Thoracic aorta (tissue), 2 donors: Measurements from ENCODE around the gene IDI1. TPM values are rescaled to one million over a fixed set of nuclear protein-coding genes. Genes with fewer than 3 reads are reported as not detected.

Experiments used
- ATAC-seq: fragments of 150-250 bp; one replicate; pipeline ENCODE4 v1.8.0; 2017; ENCODE audit warnings: low read depth; ENCODE audit not compliant: insufficient number of reproducible peaks, low FRiP score
- DNase-seq: peaks from one replicate; pipeline ENCODE4 v3.0.0-alpha.2; 2020; ENCODE audit warnings: low spot score
- H3K27ac ChIP-seq, 2 donors: fragments of 200-600 bp; sonication (generic); 1 replicate in 1 of 2; 2 replicates in 1 of 2; pipeline ENCODE4 v1.5.1; 2016; ENCODE audit warnings: mild to moderate bottlenecking in 2 of 2, moderate library complexity in 2 of 2
- H3K27me3 ChIP-seq: fragments of 200-600 bp; sonication (generic); replicated peaks from 2 replicates; pipeline ENCODE4 v1.6.0; 2016; ENCODE audit warnings: mild to moderate bottlenecking; ENCODE audit not compliant: insufficient read depth
- H3K36me3 ChIP-seq: fragments of 200-600 bp; sonication (generic); one replicate; pipeline ENCODE4 v1.5.1; 2016
- H3K4me1 ChIP-seq, 2 donors: fragments of 200-600 bp; sonication (generic); 1 replicate in 1 of 2; 2 replicates in 1 of 2; pipeline versions ENCODE4 v1.5.1 to v1.6.0; 2016; ENCODE audit warnings: low read depth in 2 of 2, mild to moderate bottlenecking in 1 of 2; ENCODE audit not compliant: control insufficient read depth in 1 of 2
- H3K4me3 ChIP-seq: fragments of 200-600 bp; sonication (generic); 2 replicates; pipeline ENCODE4 v1.5.1; 2016; ENCODE audit warnings: mild to moderate bottlenecking
- H3K9me3 ChIP-seq: fragments of 200-600 bp; sonication (generic); 2 replicates; pipeline ENCODE4 v1.5.1; 2016
- total RNA-seq, 2 donors: library from RNA; depleted of rRNA; stranded (reverse); fragments of >200 nt; gene quantifications; one replicate each; pipeline versions ENCODE4 v1.1.0 to v1.2.3, GENCODE V29; 2016
- TF ChIP-seq, protein P1 (sequence below): fragments of 200-600 bp; sonication (generic); IDR thresholded peaks from one replicate; pipeline ENCODE4 v1.5.1; 2019; ENCODE audit warnings: antibody characterized with exemption

The IDI1 gene
- total RNA-seq, 2 donors from 2014 or later: 19.2 to 26.7 TPM

DNA sequence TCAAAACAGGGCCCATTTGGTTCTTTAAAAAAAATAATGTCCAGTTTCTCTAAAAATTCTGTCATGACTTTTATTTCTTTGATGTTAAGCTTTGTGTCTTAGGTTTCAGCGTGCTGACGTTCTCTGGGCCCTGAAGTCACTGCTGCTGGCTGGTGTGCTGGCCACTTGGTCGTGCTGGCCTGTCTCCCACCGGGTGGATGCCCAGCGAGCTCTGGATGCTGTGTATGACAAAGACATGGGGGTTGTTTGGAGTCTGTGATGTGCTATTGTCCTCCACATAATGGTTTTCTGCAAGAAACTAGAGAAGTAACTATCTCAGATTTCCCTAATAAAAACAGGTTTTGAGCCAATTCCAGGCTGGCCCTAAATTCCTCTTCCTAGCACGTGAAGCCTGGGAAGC, 13.7 kb downstream of the IDI1 start:
- ATAC-seq: no peak

GRCh38 chr10:1034758-1035157, 14.2 kb downstream of the IDI1 start:
- H3K36me3 ChIP-seq: peaks cover 5% of the 10 kb centered on the region
- no peak overlapping the region for H3K27ac ChIP-seq
- no peak for ATAC-seq
- no peaks in the 10 kb centered on the region for H3K4me1 ChIP-seq
- DNase-seq: no peak
- no peaks in the 10 kb centered on the region for H3K27me3 ChIP-seq
- H3K4me3 ChIP-seq: no peak overlapping the region
- TF ChIP-seq, protein P1, sequence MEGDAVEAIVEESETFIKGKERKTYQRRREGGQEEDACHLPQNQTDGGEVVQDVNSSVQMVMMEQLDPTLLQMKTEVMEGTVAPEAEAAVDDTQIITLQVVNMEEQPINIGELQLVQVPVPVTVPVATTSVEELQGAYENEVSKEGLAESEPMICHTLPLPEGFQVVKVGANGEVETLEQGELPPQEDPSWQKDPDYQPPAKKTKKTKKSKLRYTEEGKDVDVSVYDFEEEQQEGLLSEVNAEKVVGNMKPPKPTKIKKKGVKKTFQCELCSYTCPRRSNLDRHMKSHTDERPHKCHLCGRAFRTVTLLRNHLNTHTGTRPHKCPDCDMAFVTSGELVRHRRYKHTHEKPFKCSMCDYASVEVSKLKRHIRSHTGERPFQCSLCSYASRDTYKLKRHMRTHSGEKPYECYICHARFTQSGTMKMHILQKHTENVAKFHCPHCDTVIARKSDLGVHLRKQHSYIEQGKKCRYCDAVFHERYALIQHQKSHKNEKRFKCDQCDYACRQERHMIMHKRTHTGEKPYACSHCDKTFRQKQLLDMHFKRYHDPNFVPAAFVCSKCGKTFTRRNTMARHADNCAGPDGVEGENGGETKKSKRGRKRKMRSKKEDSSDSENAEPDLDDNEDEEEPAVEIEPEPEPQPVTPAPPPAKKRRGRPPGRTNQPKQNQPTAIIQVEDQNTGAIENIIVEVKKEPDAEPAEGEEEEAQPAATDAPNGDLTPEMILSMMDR: no peak
- H3K9me3 ChIP-seq: no peaks in the 10 kb centered on the region

More for the DNA sequence above, 13.7 kb downstream of the IDI1 start:
- Histone ChIP-seq H3K4me1 (no peaks in the 10 kb centered on the region), H3K27me3 (no peaks in the 10 kb centered on the region), H3K36me3 (peaks cover 6% of the 10 kb centered on the region), H3K27ac (no peak overlapping the region), H3K4me3 (no peak overlapping the region), H3K9me3 (no peaks in the 10 kb centered on the region)
- DNase-seq: no peak
- TF ChIP-seq, protein P1: no peak

DNA sequence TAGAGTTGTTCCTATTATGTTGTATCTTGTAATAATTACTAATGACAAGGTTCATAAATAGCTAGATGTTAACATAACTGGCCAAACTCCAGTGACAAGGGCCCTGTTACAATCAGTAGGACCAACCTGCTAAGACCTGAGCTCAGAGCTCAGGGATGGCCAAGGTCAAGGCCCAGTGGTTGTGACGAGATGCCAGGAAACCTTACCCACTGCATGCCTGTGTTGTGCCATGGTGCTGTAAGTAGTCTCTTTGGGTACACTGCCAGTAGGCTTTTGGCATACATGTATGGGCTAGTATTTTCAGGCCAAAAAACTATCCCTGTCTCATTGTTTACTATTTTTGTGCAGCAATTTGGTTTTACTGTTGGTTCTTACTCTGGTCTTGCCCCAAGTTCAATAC, 15.3 kb downstream of the IDI1 start:
- no peaks in the 10 kb centered on the region for H3K9me3 ChIP-seq
- H3K27me3 ChIP-seq: no peaks in the 10 kb centered on the region
- ATAC-seq: no peak
- peaks cover 5% of the 10 kb centered on the region for H3K36me3 ChIP-seq
- DNase-seq: no peak
- no peaks in the 10 kb centered on the region for H3K4me1 ChIP-seq
- TF ChIP-seq, protein P1: no peak
- no peak overlapping the region for H3K27ac ChIP-seq
- no peak overlapping the region for H3K4me3 ChIP-seq

- Histone ChIP-seq H3K4me3 (no peak overlapping the region), H3K9me3 (no peaks in the 10 kb centered on the region), H3K27ac (no peak overlapping the region), H3K4me1 (no peaks in the 10 kb centered on the region), H3K36me3 (no peaks in the 10 kb centered on the region), H3K27me3 (no peaks in the 10 kb centered on the region)
- TF ChIP-seq, protein P1: no peak
- DNase-seq (no peak), ATAC-seq (no peak)
These were observed 19.1 kb downstream of the IDI1 start for GRCh38 chr10:1029838-1030237.

- H3K27me3 ChIP-seq: no peaks in the 10 kb centered on the region
- DNase-seq (no peak), ATAC-seq (no peak)
- H3K4me1 ChIP-seq: no peaks in the 10 kb centered on the region
- H3K4me3 ChIP-seq: no peak overlapping the region
- no peak overlapping the region for H3K27ac ChIP-seq
- no peaks in the 10 kb centered on the region for H3K9me3 ChIP-seq
- TF ChIP-seq, protein P1: no peak
- no peaks in the 10 kb centered on the region for H3K36me3 ChIP-seq
These were observed 22.3 kb downstream of the IDI1 start for GRCh38 chr10:1026578-1026977.
